ENCODE data around the gene NAPB. TPM values are rescaled to one million over a fixed set of nuclear protein-coding genes. Genes with fewer than 3 reads are reported as not detected.

NAPB gene
- polyA plus RNA-seq, 1 experiment: 6.4 TPM

DNA sequence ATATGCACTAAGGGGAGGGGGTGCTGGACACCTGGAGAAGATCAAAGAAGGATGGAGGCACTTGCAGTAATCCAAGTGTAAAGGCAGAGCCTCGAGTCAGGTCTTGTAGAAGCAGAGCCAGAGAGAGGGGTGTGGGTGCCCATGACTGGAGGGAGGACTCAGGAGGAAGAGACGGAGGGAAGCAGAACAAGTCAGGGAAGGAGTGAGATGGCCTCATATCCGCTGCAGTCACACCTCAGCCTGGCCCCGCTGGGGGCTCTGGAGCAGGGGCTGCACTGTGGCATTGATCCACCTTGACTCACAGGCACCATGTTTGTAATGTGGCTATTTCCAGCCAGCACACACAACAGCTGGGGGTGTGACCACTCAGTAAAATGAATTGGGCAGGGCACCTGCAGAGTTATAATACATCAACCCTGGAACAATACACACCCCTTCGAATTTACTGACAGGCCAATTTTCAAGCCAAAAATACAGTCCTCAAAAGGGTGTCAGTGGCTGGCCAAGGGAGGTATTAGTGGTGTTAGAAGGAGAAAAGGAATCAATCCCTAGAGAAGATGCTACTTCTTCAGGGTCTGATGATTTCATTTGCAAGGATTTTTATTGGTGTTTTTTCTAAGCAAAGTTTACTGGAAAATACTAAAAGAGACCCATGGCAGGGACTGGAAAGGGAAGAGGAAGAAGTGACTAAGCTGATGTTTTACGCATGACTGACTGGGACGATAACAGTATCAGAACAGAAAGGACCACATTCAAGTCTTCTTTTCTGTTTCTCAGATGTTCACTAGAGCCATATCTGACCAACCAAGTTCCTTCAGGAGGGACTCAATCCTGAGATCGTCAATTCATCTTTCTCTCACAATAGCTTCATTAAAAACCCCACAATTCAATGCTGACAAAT lies 89.6 kb downstream of the NAPB start:
- TF ChIP-seq CTCF (IDR thresholded peaks at IDR 0.05; ENCODE audit: low read depth, low read length): no peak
- no peak overlapping the region for H3K27ac ChIP-seq (ENCODE audit: low read depth, low read length)
- no peak for DNase-seq (ENCODE audit: low read depth, low spot score)
- no peak overlapping the region for H3K4me3 ChIP-seq (ENCODE audit: low read depth, low read length)
- ChIA-PET POLR2A (no interaction called here), CTCF (interaction anchor here (0.7 to 1.6 kb wide), 2 partner anchors 9 kb away, joined by 7 read pairs; no protein-coding TSS in a partner anchor)
- H3K27me3 ChIP-seq (ENCODE audit: control insufficient read depth, insufficient read depth, low read length): no peaks in the 10 kb centered on the region
- H3K9me3 ChIP-seq (ENCODE audit: control insufficient read depth, insufficient read depth, low read length): no peaks in the 10 kb centered on the region

DNA sequence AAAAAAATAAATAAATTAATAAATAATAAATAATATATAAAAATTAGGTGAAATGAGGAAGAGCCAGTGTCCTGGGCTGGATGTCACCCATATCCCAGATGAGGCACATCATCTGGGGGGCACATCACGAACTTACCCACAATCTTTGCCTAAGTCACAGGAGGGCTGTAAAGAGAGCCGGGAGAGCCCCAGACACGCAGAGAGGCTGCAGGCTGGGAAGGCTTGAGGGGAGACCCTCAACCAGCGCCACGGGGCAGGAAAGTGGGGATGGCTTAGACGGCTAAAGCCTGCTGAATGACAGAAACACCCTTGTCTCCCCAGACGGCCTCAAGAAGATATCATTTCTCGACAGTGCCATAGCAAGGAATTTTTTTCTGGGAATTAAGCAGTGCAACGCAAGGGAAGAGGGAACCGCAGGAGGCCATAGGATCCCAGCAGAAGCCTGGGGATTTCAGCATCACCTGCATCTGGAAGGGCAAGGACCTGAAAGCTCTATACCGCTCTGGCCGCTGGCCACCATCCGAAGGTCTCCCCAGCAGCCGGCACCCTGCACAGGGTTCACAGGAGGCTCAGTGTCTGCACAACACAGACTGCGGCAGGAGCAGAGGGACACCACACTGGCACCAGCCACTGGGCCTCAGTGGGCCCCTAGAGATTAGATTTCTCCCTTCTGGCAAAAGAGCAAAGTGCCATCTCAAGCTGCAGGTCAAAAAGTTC lies 93.5 kb downstream of the NAPB start:
- H3K4me3 ChIP-seq (ENCODE audit: low read depth, low read length): no peak overlapping the region
- H3K27me3 ChIP-seq (ENCODE audit: control insufficient read depth, insufficient read depth, low read length): peaks cover 3% of the 10 kb centered on the region
- no peak overlapping the region for H3K27ac ChIP-seq (ENCODE audit: low read depth, low read length)
- DNase-seq (ENCODE audit: low read depth, low spot score): no peak
- POLR2A ChIA-PET: no interaction called here
- no peaks in the 10 kb centered on the region for H3K9me3 ChIP-seq (ENCODE audit: control insufficient read depth, insufficient read depth, low read length)
- CTCF ChIA-PET: no interaction called here
- no peak for TF ChIP-seq CTCF (IDR thresholded peaks at IDR 0.05; ENCODE audit: low read depth, low read length)

- Histone ChIP-seq H3K4me3 (ENCODE audit: low read depth, low read length) (no peak overlapping the region), H3K27me3 (ENCODE audit: control insufficient read depth, insufficient read depth, low read length) (peaks cover 3% of the 10 kb centered on the region), H3K27ac (ENCODE audit: low read depth, low read length) (no peak overlapping the region), H3K9me3 (ENCODE audit: control insufficient read depth, insufficient read depth, low read length) (no peaks in the 10 kb centered on the region)
- POLR2A ChIA-PET: no interaction called here
- TF ChIP-seq CTCF (IDR thresholded peaks at IDR 0.05; ENCODE audit: low read depth, low read length): no peak
- DNase-seq (ENCODE audit: low read depth, low spot score): no peak
- CTCF ChIA-PET: no interaction called here
These were observed 94.5 kb downstream of the NAPB start for GRCh38 chr20:23326774-23327173.

DNA sequence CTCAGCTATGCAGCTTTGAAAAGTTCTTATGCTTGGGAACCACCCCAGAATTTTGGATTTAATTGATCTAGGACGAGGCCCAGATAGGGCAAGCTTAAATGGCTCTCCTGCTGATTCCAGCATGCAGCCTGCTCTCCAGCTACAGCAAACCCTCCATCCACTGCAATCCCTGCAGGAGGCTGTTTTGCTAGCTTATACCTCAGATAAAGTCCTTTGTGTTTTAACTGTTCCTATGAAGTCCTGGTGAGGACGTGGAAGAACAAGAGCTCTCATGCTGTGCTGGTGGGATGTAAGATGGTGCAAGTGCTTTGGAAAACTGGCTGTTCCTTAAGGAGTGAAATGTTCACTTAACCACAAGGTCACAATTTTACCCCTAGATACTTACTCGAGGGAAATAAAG lies 96.2 kb downstream of the NAPB start:
- CTCF ChIA-PET: interaction anchor here (1.6 kb wide), 1 partner anchor 14 kb away, joined by 6 read pairs; no protein-coding TSS in a partner anchor
- Histone ChIP-seq H3K27ac (ENCODE audit: low read depth, low read length) (no peak overlapping the region), H3K4me3 (ENCODE audit: low read depth, low read length) (no peak overlapping the region), H3K9me3 (ENCODE audit: control insufficient read depth, insufficient read depth, low read length) (no peaks in the 10 kb centered on the region), H3K27me3 (ENCODE audit: control insufficient read depth, insufficient read depth, low read length) (peaks cover 3% of the 10 kb centered on the region)
- no peak for TF ChIP-seq CTCF (IDR thresholded peaks at IDR 0.05; ENCODE audit: low read depth, low read length)
- DNase-seq (ENCODE audit: low read depth, low spot score): no peak
- POLR2A ChIA-PET: no interaction called here

Small RNAs within 50 kb of the gene (small RNA-seq; reads per million reads assigned to genes)
- gene RF00019 (ENCODE audit: insufficient read length, low read depth): not detected
- gene RNA5SP479 (ENCODE audit: insufficient read length, low read depth): not detected

Other genes starting within 250 kb of the NAPB start
- 17.9 and 19.5 TPM in 2 replicates for gene NXT1, start 70.7 kb downstream of the NAPB start, polyA plus RNA-seq (2011; rRNA removed)
- gene GZF1, start 59.3 kb downstream of the NAPB start, polyA plus RNA-seq (2011; rRNA removed): 14.3 and 17.2 TPM in 2 replicates
- gene CSTL1, start 18.2 kb upstream of the NAPB start, polyA plus RNA-seq (2011; rRNA removed): not detected in 2 replicates
- gene CST11, start 31.4 kb upstream of the NAPB start, polyA plus RNA-seq (2011; rRNA removed): not detected in 2 replicates
- gene CST8, start 69.6 kb upstream of the NAPB start, polyA plus RNA-seq (2011; rRNA removed): not detected in 2 replicates
- gene CST9L, start 147.0 kb upstream of the NAPB start, polyA plus RNA-seq (2011; rRNA removed): not detected in 2 replicates
- gene CST9, start 184.4 kb upstream of the NAPB start, polyA plus RNA-seq (2011; rRNA removed): not detected in 2 replicates
- 166 and 273 TPM in 2 replicates for gene CST3, start 216.5 kb upstream of the NAPB start, polyA plus RNA-seq (2011; rRNA removed)